ENCODE measurements around the gene TMSB4X.

GRCh38 chrX:13010546-13010945 is 35.6 kb downstream of the TMSB4X start:
- TF ChIP-seq CTCF (IDR thresholded peaks at IDR 0.05) (no peak), POLR2A (IDR thresholded peaks at IDR 0.05) (no peak), EP300 (IDR thresholded peaks at IDR 0.05) (no peak)

All from stomach (tissue), 4 donors.